ENCODE results near the gene DUSP1. TPM values are rescaled to one million over a fixed set of nuclear protein-coding genes. Genes with fewer than 3 reads are reported as not detected.

The DUSP1 gene
- total RNA-seq, 1 donor from 2014 or later = 91.7 TPM

DNA sequence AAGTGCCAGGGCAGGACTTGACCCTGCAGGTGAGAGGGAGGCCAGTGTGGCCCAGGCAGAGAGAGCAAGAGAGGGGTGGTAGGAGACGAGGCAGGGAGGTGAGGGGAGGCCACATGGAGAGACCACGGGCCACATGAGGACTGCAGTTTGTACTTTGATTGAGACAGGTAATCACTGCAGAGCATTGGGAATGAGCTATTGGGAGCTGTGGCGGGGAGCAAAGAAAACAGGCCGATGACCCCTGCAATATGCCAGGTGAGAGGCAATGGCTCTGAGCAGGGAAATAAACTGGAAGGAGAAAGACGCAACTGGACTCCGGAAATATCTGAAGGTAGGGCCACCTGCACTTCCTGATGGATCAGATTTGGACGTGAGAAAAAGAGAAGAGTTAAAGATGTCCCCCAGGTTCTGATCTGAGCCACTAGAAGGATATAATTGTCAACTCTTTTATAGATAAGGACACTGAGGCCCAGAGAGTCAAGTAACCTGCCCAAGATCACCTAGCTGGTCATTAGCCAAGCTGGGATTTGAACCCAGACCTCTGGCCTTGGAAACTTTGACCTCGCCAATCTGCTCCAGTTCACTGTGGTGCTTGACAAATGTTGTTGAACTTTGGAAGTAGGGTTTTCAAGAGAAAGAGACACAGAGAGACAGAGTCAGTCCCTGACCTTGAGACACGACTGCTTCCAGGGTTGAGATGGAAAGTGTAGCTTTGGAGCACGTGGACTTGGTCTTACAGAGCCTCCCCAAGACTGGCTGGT lies 42.3 kb downstream of the DUSP1 start:
- Mint-ChIP-seq H3K9me3 (ENCODE audit: unreplicated experiment) (peaks cover 5% of the 10 kb centered on the region), H3K4me1 (ENCODE audit: low read depth, unreplicated experiment) (peaks cover 6% of the 10 kb centered on the region), H3K27me3 (ENCODE audit: unreplicated experiment) (peaks cover 4% of the 10 kb centered on the region), H3K27ac (ENCODE audit: unreplicated experiment) (no peak overlapping the region), H3K36me3 (ENCODE audit: unreplicated experiment) (no peaks in the 10 kb centered on the region), H3K4me3 (ENCODE audit: unreplicated experiment) (no peak overlapping the region)
- TF ChIP-seq, protein P1, sequence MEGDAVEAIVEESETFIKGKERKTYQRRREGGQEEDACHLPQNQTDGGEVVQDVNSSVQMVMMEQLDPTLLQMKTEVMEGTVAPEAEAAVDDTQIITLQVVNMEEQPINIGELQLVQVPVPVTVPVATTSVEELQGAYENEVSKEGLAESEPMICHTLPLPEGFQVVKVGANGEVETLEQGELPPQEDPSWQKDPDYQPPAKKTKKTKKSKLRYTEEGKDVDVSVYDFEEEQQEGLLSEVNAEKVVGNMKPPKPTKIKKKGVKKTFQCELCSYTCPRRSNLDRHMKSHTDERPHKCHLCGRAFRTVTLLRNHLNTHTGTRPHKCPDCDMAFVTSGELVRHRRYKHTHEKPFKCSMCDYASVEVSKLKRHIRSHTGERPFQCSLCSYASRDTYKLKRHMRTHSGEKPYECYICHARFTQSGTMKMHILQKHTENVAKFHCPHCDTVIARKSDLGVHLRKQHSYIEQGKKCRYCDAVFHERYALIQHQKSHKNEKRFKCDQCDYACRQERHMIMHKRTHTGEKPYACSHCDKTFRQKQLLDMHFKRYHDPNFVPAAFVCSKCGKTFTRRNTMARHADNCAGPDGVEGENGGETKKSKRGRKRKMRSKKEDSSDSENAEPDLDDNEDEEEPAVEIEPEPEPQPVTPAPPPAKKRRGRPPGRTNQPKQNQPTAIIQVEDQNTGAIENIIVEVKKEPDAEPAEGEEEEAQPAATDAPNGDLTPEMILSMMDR (IDR thresholded peaks at IDR 0.05; ENCODE audit: partially characterized antibody, unreplicated experiment) = no peak
- no peak for DNase-seq

DNA sequence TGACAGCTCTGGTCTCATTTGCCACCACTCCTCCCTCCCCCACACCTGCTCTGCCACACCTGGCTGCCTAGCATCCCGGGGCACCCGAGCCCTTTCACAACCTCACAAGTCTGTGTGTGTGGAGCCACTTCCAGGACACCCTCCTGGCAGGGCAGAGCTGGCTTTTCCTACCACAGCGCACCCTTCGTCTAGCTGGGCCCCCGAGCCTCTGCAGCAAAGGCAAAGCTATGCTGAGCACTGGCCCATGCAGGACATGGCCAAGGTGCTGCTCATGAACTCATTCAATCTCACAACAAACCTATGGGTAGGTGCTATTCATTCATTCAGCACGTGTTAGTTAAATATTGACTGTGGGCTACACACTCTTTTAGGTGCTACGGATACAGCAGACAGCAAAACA lies 43.4 kb downstream of the DUSP1 start:
- peaks cover under 1% of the 10 kb centered on the region for H3K4me1 Mint-ChIP-seq (ENCODE audit: low read depth, unreplicated experiment)
- no peaks in the 10 kb centered on the region for H3K36me3 Mint-ChIP-seq (ENCODE audit: unreplicated experiment)
- no peak for DNase-seq
- no peak overlapping the region for H3K4me3 Mint-ChIP-seq (ENCODE audit: unreplicated experiment)
- no peak overlapping the region for H3K27ac Mint-ChIP-seq (ENCODE audit: unreplicated experiment)
- no peaks in the 10 kb centered on the region for H3K27me3 Mint-ChIP-seq (ENCODE audit: unreplicated experiment)
- TF ChIP-seq, protein P1 (IDR thresholded peaks at IDR 0.05; ENCODE audit: partially characterized antibody, unreplicated experiment) = no peak
- H3K9me3 Mint-ChIP-seq (ENCODE audit: unreplicated experiment) = peaks cover 5% of the 10 kb centered on the region

DNA sequence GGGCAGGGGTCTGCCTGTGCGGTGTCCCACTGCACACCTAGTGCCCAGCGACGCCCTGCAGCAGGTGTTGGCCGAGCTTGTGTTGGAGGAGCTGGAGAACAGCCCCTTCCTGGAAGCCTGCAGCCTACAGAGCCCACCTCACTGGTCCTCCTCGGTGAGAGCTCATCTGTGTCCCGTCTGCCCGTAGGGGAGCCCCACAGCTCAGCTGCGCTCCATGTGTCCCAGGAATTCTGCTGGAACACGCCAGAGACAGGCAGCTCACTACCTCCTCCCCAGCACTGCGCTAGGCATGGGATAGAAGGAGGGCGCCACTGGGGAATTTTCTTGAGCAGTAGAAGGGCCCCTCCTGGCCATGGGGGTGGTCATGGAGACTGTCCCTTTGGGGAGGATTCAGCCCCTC lies 44.0 kb downstream of the DUSP1 start:
- Mint-ChIP-seq H3K9me3 (ENCODE audit: unreplicated experiment) (peaks cover 5% of the 10 kb centered on the region), H3K27me3 (ENCODE audit: unreplicated experiment) (no peaks in the 10 kb centered on the region), H3K4me3 (ENCODE audit: unreplicated experiment) (no peak overlapping the region), H3K36me3 (ENCODE audit: unreplicated experiment) (no peaks in the 10 kb centered on the region), H3K27ac (ENCODE audit: unreplicated experiment) (no peak overlapping the region), H3K4me1 (ENCODE audit: low read depth, unreplicated experiment) (peaks cover 4% of the 10 kb centered on the region)
- DNase-seq = no peak
- TF ChIP-seq, protein P1 (IDR thresholded peaks at IDR 0.05; ENCODE audit: partially characterized antibody, unreplicated experiment) = no peak

DNA sequence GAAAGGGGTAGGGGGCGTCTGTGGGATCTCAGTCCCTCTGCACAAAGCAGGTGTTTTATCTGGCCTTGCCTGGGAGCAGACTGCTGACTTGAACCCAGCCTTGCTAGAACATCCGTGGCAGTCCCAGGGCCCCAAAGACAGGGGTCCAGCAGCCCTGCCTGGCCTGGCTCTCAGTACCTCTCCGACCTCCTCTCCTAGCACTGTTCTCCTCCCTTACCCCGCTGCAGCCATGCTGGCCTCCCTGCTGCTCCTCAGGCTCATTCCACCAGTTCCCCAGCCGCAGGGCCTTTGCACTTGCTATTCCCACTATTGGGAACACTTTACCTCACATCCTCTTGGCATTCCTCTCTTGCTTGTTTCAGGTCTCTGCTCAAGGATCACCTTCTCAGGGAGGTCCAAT lies 45.2 kb downstream of the DUSP1 start:
- Mint-ChIP-seq H3K4me3 (ENCODE audit: unreplicated experiment) (no peak overlapping the region), H3K4me1 (ENCODE audit: low read depth, unreplicated experiment) (peaks cover 4% of the 10 kb centered on the region), H3K9me3 (ENCODE audit: unreplicated experiment) (peaks cover 6% of the 10 kb centered on the region), H3K36me3 (ENCODE audit: unreplicated experiment) (no peaks in the 10 kb centered on the region), H3K27me3 (ENCODE audit: unreplicated experiment) (no peaks in the 10 kb centered on the region), H3K27ac (ENCODE audit: unreplicated experiment) (no peak overlapping the region)
- DNase-seq = no peak
- TF ChIP-seq, protein P1 (IDR thresholded peaks at IDR 0.05; ENCODE audit: partially characterized antibody, unreplicated experiment) = no peak

DNA sequence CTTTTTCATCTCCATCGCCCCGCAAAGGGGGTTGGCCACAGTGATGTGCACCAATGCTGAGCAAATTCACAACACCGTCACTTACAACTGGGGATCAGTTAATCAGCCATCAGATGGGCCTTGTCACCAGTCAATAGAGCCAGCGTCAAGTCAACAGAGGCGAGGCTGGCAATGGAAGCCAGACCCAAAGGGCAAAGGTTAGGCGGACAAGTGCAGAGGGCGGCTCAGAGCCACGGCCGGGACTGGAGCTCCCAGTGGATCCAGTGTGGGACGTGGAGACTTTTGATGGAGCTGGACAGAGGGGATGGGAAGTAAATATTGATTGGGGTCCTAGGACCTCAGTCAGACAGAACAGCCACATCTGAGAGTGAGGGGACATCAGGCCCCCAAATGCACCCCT lies 45.7 kb downstream of the DUSP1 start:
- H3K27ac Mint-ChIP-seq (ENCODE audit: unreplicated experiment) = no peak overlapping the region
- H3K9me3 Mint-ChIP-seq (ENCODE audit: unreplicated experiment) = peaks cover 6% of the 10 kb centered on the region
- no peak for DNase-seq
- H3K27me3 Mint-ChIP-seq (ENCODE audit: unreplicated experiment) = no peaks in the 10 kb centered on the region
- TF ChIP-seq, protein P1 (IDR thresholded peaks at IDR 0.05; ENCODE audit: partially characterized antibody, unreplicated experiment) = no peak
- H3K4me3 Mint-ChIP-seq (ENCODE audit: unreplicated experiment) = no peak overlapping the region
- H3K36me3 Mint-ChIP-seq (ENCODE audit: unreplicated experiment) = no peaks in the 10 kb centered on the region
- peaks cover 4% of the 10 kb centered on the region for H3K4me1 Mint-ChIP-seq (ENCODE audit: low read depth, unreplicated experiment)
